ENCODE results near the gene OLIG2.

OLIG2 gene

GRCh38 chr21:33025489-33026442 is at the start of gene OLIG2:
Gene OLIG2 (plus strand): TSS chr21:33025935. CDS start chr21:33026863, 928 bp downstream.
- no peak for DNase-seq

- DNase-seq = no peak
Measured at GRCh38 chr21:32976791-32977190, 48.9 kb upstream of the OLIG2 start.

- DNase-seq = no peak
Measured at GRCh38 chr21:32977216-32977615, 48.5 kb upstream of the OLIG2 start.

GRCh38 chr21:32978331-32979270 is 47.1 kb upstream of the OLIG2 start:
- no peak for DNase-seq

- no peak for DNase-seq
Measured at GRCh38 chr21:32979598-32980268, 46.0 kb upstream of the OLIG2 start.

- no peak for DNase-seq
Measured at GRCh38 chr21:32981096-32981495, 44.6 kb upstream of the OLIG2 start.

GRCh38 chr21:32990666-32991065 is 35.1 kb upstream of the OLIG2 start:
- no peak for DNase-seq

GRCh38 chr21:32991361-32991760 is 34.4 kb upstream of the OLIG2 start:
- no peak for DNase-seq

GRCh38 chr21:32993894-32994293 is 31.8 kb upstream of the OLIG2 start:
- no peak for DNase-seq

- peak; percentile 53 for DNase-seq
Measured at GRCh38 chr21:32994305-32994704, 31.4 kb upstream of the OLIG2 start.

- peak; percentile 96 for DNase-seq
Measured at GRCh38 chr21:33007747-33008146, 18.0 kb upstream of the OLIG2 start.

GRCh38 chr21:33008333-33009051 is 17.2 kb upstream of the OLIG2 start:
- DNase-seq = peak; percentile 12

GRCh38 chr21:33010931-33011330 is 14.8 kb upstream of the OLIG2 start:
- peak; percentile 42 for DNase-seq

GRCh38 chr21:33011462-33011861 is 14.3 kb upstream of the OLIG2 start:
- DNase-seq = peak; percentile 97

- no peak for DNase-seq
Measured at GRCh38 chr21:33013626-33014025, 12.1 kb upstream of the OLIG2 start.

- DNase-seq = no peak
Measured at GRCh38 chr21:33014331-33014730, 11.4 kb upstream of the OLIG2 start.

- DNase-seq = no peak
Measured at GRCh38 chr21:33015096-33015495, 10.6 kb upstream of the OLIG2 start.

- peak; percentile 30 for DNase-seq
Measured at GRCh38 chr21:33015756-33016155, 10.0 kb upstream of the OLIG2 start.

- DNase-seq = peak; percentile 33
Measured at GRCh38 chr21:33018707-33019465, 6.8 kb upstream of the OLIG2 start.

- no peak for DNase-seq
Measured at GRCh38 chr21:33019516-33019884, 6.2 kb upstream of the OLIG2 start.

GRCh38 chr21:33019885-33020557 is 5.7 kb upstream of the OLIG2 start:
- DNase-seq = no peak
